HPDE6-E6E7 (cell line): ENCODE measurements around the gene CATSPERD.

ENCODE experiments used
- DNase-seq: peaks from one replicate; pipeline ENCODE4 v3.0.0; 2011; ENCODE audit warnings: missing footprints; ENCODE audit errors: extremely low spot score

Gene CATSPERD

DNA sequence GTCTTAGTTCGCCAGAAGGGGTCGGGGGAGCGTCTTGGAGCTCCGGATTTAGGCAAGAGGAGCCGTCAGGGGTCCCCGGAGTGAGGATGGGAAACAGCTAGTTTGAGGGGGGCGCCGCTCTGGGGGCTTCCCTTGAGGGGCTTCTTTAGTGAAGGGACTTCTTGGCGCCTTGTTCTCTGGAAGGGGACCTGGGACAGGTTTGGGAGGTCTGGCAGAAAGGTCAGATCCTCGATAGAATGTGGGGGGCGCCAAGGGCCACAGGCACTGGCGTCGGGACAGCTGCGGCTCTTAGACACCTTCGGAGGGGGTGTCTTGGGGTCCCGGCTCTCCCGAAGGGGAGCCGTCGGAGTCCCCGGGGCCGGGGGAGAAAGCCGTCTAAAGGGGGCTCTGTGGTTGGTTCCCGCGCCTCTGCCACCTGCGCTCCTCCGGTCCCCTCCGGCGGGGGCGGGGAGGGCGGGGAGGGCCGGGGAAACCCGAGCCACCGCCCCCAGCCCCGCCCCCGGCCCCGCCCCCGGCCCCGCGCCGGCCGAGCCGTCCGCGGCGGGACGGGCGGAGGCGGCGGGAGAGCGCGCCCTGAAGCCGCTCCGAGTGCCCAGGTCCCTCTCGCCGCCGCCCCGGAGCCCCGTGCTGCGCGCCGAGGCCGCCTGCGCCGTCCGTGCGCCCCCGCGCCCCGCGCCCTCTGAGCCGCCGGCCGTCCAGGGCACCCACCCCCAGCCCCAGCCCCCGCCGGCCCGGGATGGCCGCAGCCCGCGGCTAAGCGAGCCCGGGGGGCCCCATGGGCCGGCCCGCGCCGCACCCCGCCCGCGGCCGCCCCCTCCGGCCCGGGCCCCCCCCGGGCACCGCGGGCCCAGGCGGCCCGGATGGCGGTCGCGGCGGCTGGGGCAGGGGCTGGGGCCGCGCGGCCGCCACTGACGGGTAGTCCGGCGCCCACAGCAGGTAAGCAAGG lies 84.4 kb downstream of the CATSPERD start, which contains the start of gene NRTN:
Gene NRTN, plus strand, starts transcription at position 552 of the 946 bp plus-strand sequence. CDS start 19,099 bp downstream, outside the sequence.
- peak; percentile 60 for DNase-seq

- DNase-seq, result peak; percentile 64
These were observed 85.2 kb downstream of the CATSPERD start for GRCh38 chr19:5805462-5806132.

DNA sequence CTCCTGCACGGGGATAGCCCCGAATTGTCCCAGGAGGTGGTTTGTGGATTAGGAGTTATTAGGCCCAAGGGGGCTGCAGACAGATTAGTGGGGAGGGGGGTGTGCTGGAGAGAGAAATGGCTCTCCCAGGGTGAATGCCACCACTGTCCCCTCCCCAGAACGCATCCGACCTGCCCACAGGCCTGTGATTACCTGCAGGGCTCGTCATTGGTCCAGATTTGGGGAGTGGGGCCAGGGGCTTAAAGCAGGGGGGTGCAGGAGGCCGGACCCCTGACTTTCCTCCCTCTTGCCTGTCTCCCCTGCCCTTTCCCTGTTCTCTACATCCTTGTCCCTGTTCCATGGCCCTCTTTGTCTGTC lies 85.7 kb downstream of the CATSPERD start:
- DNase-seq, result no peak

DNA sequence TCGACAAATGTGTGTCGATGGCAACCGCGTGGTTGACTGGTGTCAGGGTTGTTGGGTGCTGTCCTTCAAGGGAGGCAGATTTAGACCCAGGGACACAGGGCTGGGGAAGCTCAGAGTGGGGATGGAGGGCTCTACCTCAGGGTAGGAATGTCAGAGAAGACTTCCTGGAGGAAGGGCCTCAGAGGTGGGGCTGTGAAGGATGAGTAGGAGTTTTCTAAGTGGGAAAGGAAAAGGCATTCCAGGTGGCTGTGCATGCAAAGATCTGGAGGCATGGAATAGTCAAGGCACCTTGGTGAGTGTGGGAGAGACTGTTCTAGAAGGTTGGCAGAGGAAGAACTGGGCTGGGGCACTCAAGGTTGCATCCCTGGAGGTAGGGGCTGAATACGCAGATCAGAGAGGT lies 86.5 kb downstream of the CATSPERD start:
- DNase-seq, result no peak

GRCh38 chr19:5808120-5808816 lies 87.8 kb downstream of the CATSPERD start:
- no peak for DNase-seq

DNA sequence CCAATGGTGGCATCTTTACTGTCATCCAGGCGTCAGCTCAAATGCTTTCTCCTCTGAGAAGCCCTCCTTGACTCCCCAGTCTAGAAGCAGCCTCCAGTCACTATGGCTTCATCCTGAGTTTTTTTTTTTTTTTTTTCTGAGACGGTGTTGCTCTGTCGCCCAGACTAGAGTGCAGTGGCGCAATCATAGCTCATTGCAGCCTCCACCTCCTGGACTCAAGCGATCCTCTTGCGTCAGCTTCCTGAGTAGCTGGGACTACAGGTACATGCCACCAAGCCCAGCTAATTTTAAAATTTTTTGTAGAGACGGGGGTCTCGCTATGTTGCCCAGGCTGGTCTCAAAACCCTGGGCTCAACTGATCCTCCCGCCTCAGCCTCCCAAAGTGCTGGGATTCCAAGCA lies 88.6 kb downstream of the CATSPERD start:
- no peak for DNase-seq

DNA sequence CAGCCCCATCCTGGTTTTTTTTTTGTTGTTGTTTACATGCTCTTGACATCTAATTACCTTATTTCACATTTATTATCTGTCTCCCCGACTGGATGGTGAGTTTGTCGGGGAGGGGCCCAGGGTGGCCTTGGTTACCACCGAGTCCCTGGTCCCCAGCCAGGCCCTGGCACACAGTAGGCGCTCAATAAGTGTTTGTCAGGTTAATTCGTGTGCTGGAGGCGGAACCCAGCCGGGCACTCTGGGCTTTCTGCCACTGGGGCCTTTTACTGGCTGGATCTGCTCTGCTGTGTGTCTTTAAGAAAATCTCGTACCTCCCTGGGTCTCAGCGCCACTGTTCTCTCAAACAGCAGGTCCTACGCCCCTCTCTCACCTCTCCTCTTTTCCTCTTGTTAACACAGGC lies 89.0 kb downstream of the CATSPERD start:
- no peak for DNase-seq

DNA sequence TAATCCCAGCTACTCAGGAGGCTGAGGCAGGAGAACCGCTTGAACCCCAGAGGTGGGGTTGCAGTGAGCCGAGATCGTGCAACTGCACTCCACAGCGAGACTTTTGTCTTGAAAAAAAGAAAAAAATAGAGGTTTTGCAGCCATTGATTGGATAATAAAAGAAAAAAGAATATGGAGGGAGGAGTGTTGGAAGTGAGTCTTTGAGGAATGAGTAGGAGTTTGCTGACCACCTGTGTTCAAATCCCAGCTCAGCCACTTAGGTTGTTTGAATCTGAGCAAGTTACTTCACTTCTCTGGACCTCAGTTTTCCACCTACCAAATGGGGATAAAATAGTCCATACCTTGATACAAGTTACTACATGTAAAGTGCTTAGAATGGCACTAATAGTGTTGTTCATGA lies 90.7 kb downstream of the CATSPERD start:
- DNase-seq, result no peak

DNA sequence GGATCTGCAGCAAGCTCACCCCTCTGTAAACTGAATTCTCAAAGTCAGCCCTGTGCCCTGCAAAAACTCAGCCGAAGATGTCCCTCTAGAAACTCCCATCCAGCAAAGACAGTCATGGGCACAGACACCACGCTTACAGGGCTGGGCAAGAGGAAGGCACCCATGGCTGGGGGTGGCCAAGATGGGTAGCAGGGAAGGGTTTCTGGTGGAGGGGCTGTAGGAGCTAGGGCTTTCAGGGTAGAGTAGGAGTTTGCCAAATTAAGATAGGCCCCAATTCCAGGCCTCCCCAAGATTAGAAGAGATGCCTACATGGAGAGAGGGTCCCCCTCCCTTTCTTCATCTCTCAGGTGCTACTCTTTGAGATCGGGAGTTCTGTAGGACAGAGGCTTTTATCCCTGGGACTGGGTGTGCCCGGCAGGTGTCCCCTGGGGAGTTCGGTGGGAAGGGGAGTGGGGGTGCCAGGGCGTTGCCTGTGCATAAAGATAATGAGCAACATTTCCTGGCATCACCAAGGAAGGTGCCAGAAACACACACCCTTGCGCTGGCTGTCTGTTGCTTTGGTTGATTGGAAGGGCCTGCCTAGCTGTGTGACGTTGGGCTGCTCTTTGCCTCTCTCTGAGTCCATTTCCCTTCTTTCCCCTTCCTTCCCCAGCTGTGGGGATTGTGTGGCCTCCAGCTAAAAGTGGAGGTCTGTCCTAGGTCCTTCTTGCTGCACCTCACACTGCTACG lies 93.8 kb downstream of the CATSPERD start:
- no peak for DNase-seq

DNA sequence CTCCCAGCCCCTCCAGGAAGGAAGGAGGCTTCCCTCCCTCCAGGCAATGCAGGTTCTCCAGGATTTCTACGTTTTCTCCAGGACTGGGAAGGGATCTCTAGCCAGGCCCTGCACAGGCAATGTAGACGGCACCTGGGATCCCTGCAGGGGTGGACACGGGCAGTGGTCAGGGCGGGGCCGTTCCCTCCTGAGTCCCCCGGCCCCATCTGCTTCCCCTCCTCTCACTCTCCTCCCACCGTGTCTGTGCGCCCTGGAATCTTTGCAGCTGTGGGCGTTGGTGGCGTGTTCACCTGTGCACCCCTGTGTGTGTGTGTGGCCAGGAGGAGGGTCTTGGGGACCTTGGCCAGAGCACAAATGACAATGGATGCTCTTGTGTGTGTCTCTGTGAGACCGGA lies 94.4 kb downstream of the CATSPERD start:
- no peak for DNase-seq

DNA sequence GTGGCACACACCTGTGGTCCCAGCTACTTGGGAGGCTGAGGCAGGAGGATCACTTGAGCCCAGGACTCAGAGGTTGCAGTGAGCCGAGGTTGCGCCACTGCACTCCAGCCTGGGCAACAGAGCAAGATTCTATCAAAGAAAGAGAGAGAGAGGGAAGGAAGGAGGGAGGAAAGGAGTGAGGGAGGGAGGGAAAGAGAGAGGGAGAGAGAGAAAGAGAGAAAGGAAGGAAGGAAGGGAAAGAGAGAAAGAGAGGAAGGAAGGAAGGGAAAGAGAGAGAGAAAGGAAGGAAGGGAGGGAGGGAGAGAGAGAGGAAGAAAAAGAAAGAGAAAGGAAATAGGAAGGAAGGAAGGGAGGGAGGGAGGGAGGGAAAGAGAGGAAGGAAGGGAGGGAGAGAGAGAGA lies 96.8 kb downstream of the CATSPERD start:
- DNase-seq, result no peak

DNA sequence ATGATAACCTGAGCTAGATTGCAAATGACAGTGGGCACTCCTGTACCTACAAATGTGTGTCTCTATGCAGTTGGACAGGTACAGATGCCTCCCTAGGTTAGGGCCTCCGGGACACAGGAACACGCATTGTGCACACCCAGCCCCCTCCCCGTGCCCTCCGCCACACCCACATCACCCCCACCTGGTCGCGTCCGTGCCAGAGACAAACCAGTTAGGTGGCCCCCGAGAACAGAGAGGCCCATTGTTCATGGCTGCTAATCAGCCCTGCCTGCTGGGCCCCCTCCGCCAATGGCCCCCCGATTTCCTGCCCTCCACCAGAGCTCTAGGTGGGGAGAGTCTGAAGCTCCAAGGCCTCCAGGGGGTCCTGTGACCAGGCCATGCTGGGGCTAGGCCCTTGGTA lies 98.2 kb downstream of the CATSPERD start:
- DNase-seq, result no peak

- no peak for DNase-seq
These were observed 100.3 kb downstream of the CATSPERD start for GRCh38 chr19:5820785-5821184.

GRCh38 chr19:5821521-5822180 lies 101.2 kb downstream of the CATSPERD start:
- no peak for DNase-seq

DNA sequence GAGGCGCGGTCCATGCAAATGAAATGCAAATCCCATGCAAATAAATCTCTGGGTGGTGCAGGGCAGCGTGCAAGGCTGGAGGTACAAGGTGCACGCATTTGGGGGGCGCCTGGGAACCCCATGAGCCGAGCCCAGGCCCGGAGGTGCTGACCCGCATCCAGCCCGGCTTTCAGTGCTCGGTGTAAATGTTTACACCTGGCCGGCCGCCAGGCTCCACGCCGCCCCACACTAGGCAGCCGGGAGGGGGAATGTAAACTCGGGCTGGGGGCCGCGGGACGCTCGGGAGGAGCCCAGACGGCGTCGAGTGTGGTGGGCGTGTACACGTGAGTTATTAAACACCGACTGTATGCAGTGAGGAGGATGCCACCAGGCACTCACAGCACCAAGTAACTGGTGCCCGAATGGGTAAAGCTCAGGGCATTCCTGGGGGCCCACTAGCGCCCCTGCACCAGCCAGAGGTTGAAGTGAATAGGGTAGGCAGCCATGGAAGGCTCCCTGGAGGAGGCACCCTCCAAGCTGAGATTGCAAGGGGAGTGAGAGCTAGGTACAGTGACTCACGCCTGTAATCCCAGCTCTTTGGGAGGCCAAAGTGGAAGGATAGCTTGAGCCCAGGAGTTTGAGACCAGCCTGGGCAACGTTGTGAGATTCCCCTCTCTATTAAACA lies 101.9 kb downstream of the CATSPERD start:
- no peak for DNase-seq

DNA sequence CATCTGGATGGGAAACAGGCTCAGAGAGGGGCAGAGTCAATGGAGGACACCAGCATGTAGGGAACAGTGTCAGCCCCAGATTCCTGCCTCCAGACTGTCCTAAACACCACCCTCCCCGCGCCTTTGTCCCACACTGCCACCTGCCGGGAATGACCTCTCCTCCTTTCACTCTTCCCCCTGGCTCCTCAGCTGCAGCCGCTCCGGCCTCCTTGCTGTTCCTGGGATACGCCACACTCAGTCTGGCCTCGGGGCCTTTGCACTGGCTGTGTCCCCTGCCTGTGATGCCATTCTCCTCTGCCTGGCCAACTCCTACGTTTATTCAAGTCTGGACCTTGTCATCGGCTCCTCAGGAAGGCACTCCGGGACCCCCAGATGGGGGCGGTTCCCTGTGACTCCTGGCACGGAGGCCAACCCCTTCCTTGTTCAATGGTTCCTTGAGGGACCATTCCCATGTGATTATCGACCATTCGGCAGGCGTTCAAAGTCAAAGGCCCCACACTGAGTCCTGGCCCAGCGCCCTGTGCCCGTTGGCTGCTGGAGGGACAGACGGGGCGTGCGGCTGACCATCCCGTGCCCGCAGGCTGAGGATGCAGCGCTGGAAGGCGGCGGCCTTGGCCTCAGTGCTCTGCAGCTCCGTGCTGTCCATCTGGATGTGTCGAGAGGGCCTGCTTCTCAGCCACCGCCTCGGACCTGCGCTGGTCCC lies 103.3 kb downstream of the CATSPERD start:
- DNase-seq, result no peak

- DNase-seq, result no peak
These were observed 104.3 kb downstream of the CATSPERD start for GRCh38 chr19:5824751-5825150.

DNA sequence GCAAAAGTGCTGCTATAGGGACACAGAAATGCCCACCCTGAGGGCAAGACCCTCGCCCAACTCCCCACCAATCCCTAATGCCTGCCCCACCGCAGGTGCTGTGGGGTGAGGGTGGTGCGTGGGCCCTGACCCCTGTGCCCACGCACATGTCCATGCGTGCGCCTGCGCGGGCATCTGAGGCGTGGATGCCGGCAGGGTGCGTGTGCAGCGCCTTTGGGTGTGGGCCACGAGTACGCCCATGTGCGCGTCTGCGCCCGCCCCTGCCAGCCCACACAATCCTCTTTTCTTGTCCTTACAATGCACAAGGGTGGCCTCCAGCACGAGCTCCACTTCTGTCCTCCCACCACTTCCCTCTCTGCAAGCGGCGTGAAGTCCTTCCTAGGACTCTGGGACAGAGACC lies 104.7 kb downstream of the CATSPERD start:
- DNase-seq, result no peak

GRCh38 chr19:5826531-5827341 lies 106.3 kb downstream of the CATSPERD start:
- DNase-seq, result peak; percentile 48
